GM21360 (cell line): ENCODE data around the gene ALDOB.

Experiments
- ATAC-seq: cut with Tn5 transposase; IDR thresholded peaks from one replicate; pipeline ENCODE4 v1.9.1; 2021; ENCODE audit warnings: mild to moderate bottlenecking, moderate library complexity; ENCODE audit not compliant: unreplicated experiment

Gene ALDOB

DNA sequence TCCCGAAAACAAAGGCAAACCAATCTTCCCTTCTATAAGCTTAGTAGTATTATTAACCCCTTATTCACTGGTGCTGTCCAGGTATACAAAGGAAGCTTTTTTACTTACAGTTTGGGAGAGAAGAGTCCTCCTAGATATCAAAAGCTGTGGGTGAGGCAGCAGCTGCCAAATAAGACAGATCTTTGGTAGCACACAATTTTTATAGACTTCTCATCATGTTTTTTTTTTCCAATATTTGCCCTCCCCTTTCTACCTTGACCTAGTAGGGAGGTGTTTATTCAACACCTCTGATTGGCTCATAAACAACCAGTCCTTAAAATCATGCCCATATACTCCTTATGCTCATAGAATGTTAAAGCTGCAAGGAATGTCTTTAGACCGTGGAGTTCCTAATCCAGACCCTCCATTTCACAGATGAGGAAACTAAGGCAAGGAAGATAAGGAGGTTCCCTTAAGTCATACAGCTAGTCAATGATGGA, at the start of gene ALDOB:
TSS of gene ALDOB (minus strand) at position 174 of the 479 bp plus-strand sequence. CDS start 4,887 bp downstream, outside the sequence.
- no peak for ATAC-seq

DNA sequence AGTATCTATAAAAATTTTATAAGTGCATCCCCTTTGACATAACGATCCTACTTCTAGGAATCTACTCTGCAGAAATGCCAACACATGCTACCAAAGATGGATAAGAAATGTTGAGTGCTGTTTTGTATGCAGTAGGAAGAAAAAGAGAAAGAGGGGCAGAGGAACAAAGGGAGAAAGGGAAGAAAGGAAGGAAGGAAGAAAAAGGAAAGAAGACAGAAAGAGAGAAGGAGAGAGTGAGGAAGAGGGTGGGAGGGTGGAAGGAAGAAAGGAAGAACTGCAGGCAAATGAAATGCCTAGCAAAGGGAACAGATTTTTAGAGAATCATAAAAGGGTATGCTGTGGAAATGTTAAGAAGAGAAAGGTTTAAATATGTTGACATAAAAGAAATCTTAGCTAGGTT, 48.5 kb upstream of the ALDOB start:
- no peak for ATAC-seq

DNA sequence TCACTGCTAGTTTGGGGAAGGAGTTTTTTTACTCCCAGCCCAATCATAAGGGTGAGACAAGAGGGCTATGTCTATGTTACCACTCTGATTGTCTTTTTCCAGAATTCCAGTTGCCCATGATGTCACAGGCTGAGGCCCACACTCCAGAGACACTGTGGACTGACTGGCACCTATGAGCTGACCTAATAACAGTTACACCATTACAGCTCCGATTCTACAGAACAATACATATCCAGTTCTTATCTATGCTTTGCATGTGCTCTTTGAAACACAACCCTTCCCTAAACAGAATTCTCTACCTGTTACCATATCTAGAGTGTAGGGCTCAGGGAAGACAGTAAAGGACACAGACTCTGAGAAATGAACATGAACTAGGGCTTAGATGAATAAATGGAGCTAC, 45.7 kb upstream of the ALDOB start:
- no peak for ATAC-seq

DNA sequence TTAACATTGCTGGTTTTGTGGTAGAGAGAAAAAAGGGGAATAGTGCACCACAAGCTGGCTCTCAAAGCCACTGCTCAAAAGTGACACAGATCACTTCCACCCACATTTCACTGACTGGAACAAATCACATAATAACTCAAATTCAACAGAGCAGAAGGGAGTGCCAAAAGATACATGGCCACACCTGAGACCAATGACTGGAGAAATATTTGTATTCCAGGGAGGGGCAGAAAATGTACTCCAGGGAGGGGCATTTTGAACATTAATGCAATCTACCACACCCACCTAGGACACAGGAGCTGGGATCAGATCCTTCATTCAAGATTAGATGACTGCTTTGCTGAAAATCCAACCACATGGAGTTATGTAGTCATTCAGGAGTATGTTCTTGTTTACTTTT, 44.8 kb upstream of the ALDOB start:
- ATAC-seq, result no peak

DNA sequence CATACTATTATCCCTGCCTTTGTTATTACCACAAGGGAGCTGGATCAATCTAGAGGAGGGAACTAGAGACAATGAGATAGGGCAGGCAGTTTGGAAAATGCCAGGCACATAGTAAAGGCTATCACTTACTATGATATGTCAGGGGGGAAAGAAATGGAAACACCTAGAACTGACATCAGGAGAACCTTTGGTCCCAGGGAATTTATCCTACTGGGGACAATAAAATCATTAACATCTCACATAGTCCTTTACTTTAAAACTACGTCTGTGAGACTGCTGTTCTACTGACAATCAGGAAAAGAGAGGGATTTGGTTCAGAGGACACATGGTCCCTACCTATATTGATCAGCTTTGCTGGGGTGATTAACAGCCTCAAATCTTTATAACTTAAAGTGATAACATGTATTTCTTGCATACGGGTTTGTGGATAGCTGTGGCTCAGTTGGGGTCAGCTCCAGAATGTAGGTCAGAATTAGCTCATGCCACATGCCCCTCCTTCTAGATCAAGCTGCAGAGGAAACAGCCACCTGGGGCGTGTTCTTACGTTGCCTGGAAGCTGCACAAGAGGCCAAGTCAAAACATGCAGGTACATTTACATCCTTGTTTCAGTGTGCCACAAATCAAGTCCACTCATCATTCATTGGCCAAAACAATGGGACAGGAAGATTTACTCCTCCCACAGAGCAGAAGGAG, 43.9 kb upstream of the ALDOB start:
- no peak for ATAC-seq

DNA sequence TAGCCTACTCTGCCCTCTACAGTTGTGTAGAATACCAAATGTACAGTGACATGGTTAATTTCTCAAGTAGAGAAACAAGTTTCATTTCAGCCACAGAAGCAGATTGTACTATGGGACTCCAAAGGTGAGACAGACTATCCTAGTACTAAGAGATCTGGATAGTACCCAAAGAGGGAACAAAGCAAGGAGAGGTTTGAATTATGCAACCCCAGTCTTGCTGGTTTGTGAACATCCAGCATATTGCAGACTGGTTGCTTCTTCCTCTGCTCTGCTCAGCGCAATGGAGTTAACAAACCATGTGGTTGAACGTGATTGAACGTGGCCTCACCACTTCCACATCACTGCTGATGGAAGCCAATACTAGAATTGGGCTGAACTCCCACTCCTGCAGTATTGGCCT, 43.3 kb upstream of the ALDOB start:
- no peak for ATAC-seq

DNA sequence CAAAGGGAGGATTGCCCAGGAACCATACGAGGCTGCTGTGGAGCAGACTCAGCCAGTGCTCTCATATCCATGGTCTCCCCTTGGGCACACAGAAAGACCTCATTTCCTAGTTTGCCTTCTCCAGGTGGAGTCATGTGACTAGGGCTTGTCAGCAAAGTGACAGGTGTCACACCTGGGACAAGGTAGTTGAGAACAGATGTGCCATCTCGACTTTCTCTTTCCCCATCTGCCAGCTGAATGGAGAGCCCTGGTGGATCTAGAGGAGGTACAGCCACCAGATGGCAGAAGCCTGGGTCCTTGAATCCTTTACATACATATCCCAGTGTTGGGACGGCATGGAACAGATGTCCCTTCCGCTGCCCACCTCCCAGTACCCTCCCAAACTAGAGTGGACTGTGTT, 42.9 kb upstream of the ALDOB start:
- no peak for ATAC-seq

DNA sequence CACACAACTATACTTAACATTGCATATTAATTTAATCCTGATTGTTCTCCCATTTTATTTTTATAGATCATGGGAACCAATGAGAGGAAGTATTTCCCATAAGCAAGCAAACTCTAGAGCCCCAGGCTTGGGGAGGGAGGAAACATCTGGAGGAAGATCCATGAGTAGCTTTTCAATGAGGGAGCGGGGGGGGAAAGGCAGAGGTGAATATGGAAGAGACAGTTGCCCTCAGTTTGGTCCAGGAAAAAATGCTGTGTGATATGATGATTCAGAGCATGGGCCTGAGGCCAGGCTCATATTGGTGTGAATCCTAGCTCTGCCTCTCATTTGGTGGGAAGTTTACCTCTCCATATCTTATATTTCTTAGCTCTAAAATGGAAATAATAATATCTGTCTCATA, 42.2 kb upstream of the ALDOB start:
- ATAC-seq, result no peak

DNA sequence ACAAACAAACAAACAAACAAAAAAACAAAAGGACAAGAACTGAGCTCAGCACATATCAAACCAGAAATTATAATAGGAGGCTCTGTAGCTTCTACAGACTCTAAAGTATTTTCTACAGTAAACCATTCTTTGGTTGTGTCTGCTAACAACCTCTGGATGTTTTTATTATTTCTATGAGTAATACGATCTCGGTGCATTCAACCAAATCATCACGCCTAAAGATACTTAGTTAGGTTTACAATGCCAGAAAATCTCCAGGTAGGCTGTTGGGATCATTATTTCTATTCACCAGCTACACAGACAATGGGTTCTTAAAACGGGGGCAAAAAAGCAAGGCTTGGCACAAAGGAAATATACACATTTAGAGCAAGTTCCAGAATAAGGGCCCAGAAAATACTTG, 41.6 kb upstream of the ALDOB start:
- ATAC-seq, result no peak

DNA sequence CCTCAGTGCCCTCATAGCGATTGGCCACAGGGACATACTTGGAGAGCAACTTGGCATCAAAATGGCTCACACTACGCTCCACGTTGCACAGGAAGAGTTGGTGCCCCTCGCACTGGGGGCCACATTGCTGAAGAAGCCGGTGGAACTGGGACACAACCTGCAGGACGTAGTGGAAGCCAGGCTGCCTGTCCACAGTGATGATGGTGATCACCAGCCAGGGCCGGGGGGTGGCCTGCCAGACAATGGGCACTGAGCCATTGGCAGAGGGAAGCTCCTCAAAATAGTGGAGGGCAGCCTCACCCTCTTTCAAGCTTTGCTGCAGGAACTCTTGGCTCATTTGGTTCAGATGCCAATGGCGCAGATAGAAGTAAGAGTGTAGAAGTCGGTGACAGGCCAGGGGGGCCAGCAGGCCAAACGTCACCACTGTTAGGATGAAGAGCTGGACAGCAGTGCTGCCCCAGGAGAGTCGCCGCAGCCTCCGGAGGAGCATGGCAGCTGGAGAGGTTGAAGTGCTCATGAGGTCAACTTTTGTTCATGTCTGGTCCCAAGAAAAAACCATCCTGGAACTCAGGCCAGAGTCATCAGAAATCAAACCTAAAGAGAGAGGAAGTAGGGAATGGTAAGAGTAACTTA, 41.1 kb upstream of the ALDOB start:
- no peak for ATAC-seq

DNA sequence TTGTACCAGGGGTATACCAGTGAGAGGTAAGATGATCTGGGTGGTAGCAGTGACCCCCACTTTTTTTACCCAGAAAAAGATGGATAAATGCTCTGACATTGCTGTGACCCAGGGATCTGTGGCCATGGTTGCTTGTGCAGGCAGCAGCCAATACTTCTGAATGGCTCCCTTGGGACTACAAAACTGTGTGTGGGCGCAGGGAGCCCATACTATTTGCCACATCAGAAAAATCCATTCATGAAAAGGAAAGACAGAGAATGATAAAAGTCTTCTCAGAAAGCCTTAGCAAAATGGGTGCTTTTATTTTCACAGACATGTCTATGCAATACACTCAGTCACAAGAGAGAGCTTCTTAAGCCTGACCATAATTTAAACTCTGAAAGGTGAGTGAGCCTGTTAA, 37.3 kb upstream of the ALDOB start:
- no peak for ATAC-seq

DNA sequence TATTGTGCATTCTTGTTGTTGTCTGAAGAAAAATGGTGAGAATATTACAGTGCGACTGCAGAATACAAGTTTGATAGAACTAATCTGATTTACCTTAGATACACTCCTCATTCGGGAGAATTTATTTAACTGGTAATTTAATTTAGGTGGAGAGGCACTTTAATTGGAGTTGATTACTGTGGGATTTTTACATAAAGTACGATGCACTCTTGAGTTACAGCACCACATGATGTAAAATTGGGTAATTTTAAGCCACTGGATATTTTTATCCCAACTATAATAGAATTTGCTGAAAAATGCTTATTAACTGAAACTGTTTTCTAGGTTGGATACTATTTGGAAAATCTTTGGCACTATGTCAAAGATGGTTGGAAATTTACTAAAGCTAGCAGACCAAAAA, 35.4 kb upstream of the ALDOB start:
- ATAC-seq, result no peak

DNA sequence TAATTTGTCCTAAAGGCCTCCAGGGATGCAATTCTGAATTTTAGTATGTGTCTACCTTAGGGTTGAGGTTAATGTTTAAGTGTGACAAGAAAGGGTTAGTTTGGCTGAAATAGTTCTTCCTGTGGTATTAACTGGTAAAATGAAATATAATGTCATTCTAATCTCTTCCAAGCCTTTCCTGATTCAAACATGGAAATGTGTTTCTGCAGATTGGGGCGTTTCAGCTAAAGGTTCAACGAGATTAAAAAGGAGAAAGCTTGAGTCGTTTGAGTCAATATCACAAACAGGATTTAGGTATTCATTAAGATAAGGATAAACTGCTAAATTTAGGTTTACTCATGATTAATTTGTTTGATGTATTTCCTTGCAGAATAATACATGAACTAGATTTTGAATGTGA, 34.4 kb upstream of the ALDOB start:
- ATAC-seq, result no peak

DNA sequence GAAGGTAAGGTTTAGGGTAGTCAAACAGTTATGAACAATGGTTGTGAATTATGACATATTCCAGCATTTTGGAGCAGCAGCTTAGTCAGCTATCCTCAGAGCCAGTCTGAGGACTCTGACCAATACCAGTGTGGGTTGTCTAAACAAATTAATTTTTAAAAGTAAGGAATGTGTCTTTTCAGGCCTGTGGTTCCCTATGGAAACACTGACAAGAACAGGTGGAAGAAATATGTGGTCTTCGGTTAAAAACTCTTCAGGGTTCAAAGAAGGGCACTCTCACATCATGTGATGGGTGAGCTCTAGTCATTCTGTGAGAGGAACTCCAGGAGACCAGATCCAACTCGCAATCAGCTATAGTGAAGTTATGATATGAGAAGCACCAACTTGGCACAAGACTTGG, 33.5 kb upstream of the ALDOB start:
- no peak for ATAC-seq

DNA sequence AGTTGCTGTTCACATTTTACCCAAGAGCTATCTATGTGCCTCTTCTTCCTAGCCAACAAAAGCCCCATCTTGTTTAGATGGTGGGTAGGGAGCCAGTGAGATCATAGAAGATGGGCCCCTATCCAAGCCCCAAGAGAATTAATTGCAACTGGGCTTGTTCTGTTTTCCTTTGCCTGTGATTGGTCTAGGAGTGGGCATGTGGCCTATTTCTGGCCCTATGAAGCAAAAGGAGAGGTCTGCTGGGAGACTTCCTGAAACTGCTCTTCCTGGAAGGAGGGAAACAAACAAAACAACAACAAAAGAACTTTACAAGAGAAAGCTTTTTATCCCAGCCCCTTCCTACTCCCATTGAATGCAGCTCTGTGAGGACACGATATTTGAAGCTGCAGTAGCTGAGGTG, 32.5 kb upstream of the ALDOB start:
- ATAC-seq, result no peak

DNA sequence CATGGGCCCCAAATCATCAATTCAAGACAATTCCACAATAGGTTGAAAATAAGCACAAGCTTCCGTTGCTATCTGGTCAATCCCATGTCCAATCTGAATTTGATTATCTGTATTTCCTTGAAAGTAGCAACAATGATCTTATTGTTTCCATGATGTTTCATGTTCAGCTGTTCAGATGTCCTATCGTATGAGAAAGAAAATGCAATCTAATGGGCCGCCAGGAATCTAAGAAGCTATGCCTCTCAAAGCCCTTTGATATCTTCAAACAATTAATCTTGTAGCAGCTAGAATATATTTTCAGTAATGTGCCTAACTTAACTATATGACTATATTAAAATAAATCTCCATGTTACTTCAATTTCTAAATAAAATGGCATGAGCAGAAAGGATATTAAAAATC, 32.1 kb upstream of the ALDOB start:
- ATAC-seq, result no peak

DNA sequence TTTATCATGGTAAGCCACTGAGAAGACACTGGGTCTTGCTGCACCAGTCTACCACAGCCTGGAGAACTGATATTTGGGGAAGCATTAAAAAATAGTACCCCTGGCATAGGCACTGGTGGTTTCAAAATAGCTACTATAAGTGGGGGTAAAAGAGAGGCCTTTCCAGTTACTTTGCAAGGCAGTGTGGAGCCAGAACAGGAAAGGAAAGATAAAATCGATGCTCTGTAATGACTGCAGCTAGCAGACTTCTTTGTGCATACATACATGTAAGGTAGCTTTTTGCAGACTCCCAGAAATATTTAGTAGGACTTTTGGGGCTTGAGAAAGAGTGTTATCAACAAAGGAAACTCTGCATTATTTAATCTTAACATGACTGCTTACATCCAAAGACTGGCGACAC, 31.3 kb upstream of the ALDOB start:
- ATAC-seq, result no peak

DNA sequence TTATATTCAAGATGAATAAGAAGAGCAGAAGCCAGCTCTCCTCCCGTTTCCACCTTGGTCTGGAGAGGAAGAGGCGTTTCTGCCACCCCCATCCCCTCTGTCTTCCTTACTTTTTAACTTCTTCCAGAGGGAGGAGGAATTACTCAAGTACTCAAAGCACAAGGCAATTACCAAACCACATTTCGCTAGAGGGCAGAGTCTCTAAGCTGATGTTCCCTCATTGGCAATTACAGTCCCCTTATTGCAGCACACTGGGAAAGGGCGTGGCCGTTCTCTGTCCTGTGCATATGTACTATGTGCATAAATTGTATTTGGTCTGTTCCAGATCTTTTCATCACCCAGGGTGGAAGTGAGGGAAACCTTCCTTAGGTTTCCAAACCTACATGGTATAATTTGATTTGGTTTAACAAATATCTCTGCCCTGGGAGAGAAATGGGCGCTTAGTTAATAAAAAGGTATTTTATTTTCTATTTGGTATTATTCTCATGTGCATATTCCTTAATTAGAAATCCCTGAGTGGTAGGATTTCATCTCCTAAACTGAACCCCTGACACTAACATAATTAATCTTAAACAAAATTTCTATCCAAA, 29.8 kb upstream of the ALDOB start:
- no peak for ATAC-seq

DNA sequence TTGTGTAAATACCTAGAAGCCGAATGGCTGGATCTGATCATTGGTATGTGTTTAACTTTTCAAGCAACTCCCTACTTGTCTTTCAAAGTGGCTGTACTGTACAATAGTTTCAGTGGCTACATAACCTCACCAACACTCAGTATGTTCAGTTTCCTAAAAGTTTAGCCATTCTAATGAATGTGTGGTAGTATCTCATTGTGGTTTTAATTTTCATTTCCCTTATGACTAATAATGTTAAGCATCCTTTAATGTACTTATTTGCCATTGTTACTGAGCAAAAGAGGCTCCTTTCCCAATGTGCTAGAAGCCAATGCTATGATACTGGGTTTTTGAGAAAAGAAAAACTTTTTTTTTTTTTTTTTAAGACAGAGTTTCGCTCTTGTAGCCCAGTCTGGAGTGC, 27.8 kb upstream of the ALDOB start:
- ATAC-seq, result no peak

DNA sequence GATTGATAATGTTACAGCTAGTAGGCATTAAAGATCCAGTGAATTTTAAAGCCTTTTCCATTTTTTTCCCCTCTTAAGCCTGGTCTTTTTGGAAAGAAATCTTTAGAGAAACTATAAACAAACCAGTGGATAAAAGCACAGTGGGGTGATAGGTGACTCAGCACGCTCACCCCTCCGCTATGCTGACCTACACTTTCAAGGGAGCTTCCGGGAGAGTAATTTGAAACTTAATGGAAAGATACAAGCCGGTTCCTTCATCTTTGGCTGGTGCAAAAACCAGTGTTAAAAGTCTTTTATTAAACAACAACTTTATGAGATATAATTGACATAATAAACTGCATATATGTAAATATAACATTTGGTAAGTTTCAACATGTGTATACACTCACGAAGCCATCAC, 27.0 kb upstream of the ALDOB start:
- no peak for ATAC-seq

DNA sequence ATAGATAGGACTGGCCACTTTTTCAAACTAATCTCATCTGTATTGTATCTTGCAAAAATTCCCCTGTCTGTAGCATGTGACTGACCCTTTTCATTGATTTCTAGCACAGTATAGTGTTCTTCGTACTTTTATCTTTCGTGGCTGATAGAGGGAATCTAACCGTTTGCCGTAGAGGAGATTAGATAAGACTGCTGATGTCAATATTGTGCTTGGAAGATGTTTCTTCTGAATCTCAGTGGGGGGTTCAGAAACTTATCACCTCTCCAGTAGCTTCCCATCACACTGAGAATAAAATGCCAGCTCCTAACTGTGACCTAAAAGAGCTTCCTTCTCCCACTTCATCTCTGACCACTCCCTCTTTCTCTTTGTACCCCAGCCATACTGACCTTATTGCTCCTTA, 25.4 kb upstream of the ALDOB start:
- ATAC-seq, result no peak

DNA sequence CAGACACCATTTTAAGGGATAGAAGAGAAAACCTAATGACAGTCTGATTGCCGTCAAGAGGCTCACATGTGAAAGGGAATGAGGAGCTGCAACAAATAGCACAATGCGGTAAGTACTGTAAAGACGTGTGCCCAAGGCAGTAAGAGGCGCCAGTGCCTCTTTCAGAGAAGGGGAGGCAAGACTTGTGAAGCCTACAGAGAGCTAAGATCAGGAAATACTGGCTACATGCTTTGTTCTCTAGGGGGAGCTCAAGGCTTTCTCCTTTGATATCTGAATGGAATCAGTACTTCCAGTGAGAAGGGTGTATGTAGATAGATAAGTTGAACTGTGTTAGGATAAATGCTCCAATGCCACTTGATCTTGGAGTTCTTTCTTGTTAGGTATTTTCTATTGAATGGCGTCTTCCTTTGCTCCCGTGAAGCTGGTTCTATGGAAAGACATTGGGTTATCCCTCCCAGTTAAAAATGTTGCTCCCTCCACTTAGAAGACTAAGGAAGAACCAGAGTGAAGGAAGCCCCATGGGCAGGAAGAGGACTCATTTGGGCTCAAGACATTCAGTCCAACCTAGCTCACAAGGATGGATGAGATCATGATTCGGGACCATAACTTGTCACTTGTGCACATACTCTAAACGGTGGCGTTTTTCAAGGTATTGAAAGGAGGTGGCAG, 23.5 kb upstream of the ALDOB start:
- peak; percentile 97 for ATAC-seq
